HepG2 (cell line): ENCODE measurements around the gene ZC2HC1B.
"Not testable (repeated sequence)": the region's sequence is repeated elsewhere in the genome, so short reads cannot be mapped to it uniquely, and the experiment has no call there.

ENCODE experiments used
- ARHGAP35 ChIP-seq: sonication (generic); formaldehyde crosslinking; IDR thresholded peaks from 2 replicates; pipeline ENCODE4 v1.9.0; 2022; ENCODE audit warnings: mild to moderate bottlenecking, inconsistent platforms, moderate library complexity, missing genetic modification reagents, borderline replicate concordance
- KMT2A ChIP-seq: sonication (generic); formaldehyde crosslinking; IDR thresholded peaks from 2 replicates; pipeline ENCODE4 v1.4.0; 2020; ENCODE audit warnings: missing genetic modification reagents
- MEIS2 ChIP-seq: sonication (generic); formaldehyde crosslinking; IDR thresholded peaks from 2 replicates; pipeline ENCODE4 v1.9.0; 2021; ENCODE audit warnings: mild to moderate bottlenecking, missing genetic modification reagents
- MZF1 ChIP-seq: sonication (generic); formaldehyde crosslinking; IDR thresholded peaks from 2 replicates; pipeline ENCODE4 v1.8.1; 2023; ENCODE audit warnings: mild to moderate bottlenecking, missing genetic modification reagents, borderline replicate concordance
- POLR2A ChIP-seq, 2 experiments: IDR thresholded peaks; 2 replicates each; pipeline ENCODE4 v1.6.1; 2011; ENCODE audit warnings: low read depth in 2 of 2, low read length in 2 of 2, mild to moderate bottlenecking in 1 of 2, moderate library complexity in 1 of 2; ENCODE audit not compliant: insufficient read depth in 1 of 2
- PRMT3 ChIP-seq: sonication (generic); formaldehyde crosslinking; IDR thresholded peaks from 2 replicates; pipeline ENCODE4 v1.8.1; 2022; ENCODE audit warnings: low read depth, mild to moderate bottlenecking, moderate library complexity, missing genetic modification reagents, borderline replicate concordance
- TAF15 ChIP-seq: fragments of 200-400 bp; formaldehyde crosslinking; IDR thresholded peaks from one replicate; pipeline ENCODE4 v1.6.1; 2018; ENCODE audit warnings: mild to moderate bottlenecking, low read depth, low read length; ENCODE audit not compliant: poor library complexity, severe bottlenecking
- TBP ChIP-seq: sonication (generic); formaldehyde crosslinking; IDR thresholded peaks from 2 replicates; pipeline ENCODE4 v1.5.0; 2020; ENCODE audit warnings: missing genetic modification reagents
- TF ChIP-seq, protein P1 (sequence below): IDR thresholded peaks from 2 replicates; pipeline ENCODE4 v1.6.1; 2012; ENCODE audit warnings: inconsistent platforms
- TF ChIP-seq, protein P2 (sequence below): sonication (generic); formaldehyde crosslinking; IDR thresholded peaks from 2 replicates; pipeline ENCODE4 v1.4.0; 2020; ENCODE audit warnings: missing genetic modification reagents, borderline replicate concordance

DNA sequence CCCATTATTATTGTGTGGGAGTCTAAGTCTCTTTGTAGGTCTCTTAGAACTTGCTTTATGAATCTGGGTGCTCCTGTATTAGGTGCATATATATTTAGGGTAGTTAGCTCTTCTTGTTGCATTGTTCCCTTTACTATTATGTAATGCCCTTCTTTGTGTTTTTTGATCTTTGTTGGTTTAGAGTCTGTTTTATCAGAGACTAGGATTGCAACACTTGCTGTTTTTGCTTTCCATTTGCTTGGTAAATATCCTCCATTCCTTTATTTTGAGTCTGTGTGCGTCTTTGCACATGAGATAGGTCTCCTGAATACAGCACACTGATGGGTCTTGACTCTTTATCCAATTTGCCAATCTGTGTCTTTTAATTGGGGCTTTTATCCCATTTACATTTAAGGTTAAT lies 9.2 kb upstream of the ZC2HC1B start:
- not testable (repeated sequence) for TF ChIP-seq TBP (CRISPR knock-in tag); PRMT3 (CRISPR knock-in tag); MEIS2 (CRISPR knock-in tag); POLR2A (IDR thresholded peaks at IDR 0.05; ENCODE audit: insufficient read depth in 1 of 2, low read depth in 2 of 2, low read length in 2 of 2); MZF1; ARHGAP35 (CRISPR knock-in tag); TAF15; KMT2A (CRISPR knock-in tag)
- TF ChIP-seq, protein P1, sequence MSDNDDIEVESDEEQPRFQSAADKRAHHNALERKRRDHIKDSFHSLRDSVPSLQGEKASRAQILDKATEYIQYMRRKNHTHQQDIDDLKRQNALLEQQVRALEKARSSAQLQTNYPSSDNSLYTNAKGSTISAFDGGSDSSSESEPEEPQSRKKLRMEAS, result not testable (repeated sequence)
- TF ChIP-seq, protein P2, sequence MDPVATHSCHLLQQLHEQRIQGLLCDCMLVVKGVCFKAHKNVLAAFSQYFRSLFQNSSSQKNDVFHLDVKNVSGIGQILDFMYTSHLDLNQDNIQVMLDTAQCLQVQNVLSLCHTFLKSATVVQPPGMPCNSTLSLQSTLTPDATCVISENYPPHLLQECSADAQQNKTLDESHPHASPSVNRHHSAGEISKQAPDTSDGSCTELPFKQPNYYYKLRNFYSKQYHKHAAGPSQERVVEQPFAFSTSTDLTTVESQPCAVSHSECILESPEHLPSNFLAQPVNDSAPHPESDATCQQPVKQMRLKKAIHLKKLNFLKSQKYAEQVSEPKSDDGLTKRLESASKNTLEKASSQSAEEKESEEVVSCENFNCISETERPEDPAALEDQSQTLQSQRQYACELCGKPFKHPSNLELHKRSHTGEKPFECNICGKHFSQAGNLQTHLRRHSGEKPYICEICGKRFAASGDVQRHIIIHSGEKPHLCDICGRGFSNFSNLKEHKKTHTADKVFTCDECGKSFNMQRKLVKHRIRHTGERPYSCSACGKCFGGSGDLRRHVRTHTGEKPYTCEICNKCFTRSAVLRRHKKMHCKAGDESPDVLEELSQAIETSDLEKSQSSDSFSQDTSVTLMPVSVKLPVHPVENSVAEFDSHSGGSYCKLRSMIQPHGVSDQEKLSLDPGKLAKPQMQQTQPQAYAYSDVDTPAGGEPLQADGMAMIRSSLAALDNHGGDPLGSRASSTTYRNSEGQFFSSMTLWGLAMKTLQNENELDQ, result not testable (repeated sequence)
